HG02840 (cell line): ENCODE measurements around the gene SUGCT.
"Not testable (repeated sequence)": the region's sequence is repeated elsewhere in the genome, so short reads cannot be mapped to it uniquely, and the experiment has no call there.

Experiments used
- ATAC-seq: cut with Tn5 transposase; IDR thresholded peaks from one replicate; pipeline ENCODE4 v1.9.1; 2021; ENCODE audit warnings: mild to moderate bottlenecking, moderate library complexity, moderate number of reproducible peaks; ENCODE audit not compliant: unreplicated experiment, low FRiP score

SUGCT gene

DNA sequence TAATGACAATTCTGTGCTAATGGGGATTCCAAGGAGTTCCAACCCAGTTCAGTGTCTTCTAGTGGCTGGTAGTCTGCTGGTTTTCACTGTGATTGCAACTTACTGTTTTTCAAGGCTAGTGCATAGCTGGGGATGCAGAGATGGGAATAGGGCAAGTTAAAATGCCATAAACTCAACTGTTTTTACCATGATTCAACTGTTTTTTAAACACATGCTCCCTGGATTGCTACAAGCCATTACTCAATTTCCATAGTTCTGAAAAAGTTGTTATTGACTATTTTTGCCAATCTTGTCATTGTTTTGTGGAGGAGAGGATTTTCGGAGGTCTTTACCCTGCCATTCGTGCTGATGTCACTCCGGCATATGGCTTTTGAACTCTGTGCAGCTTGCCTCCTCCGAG, 245.3 kb downstream of the SUGCT start:
- ATAC-seq, result no peak

DNA sequence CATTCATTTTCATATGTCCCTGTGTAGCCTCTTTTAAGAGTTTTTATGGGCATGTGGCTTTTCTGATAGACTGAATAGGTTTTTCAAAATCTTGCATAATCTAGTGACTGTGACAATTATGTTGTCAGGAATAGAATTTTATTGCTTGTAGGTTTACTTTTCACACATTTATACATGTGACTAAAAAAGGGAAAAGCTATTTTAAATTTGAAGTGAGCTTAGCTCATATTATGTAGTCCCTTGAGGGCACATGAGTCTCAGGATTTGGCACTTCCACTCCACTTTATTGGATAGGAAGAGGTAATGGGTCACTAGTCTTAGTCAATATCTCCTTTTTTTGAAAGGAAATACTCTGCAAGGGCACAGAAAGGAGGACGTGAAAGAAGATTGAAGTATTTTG, 247.3 kb downstream of the SUGCT start:
- no peak for ATAC-seq

DNA sequence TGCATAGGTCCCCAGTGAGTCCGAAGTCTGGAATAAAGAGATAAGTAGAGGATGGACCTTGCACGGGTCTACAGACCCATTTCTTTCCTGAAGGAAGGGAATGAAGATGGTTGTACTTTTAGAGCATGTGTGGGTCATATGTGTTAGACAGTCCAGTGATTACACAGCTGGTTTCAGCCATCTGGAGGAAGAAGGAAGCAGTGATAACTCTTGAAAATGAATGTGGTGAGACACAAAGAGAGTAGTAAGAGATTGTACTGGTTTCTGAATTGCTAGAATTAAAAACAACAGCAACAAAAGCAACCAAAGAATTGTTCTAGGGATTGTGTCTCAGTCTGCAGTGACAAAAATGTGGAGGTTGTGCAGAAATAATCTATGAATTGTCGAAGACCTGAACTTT, 258.9 kb downstream of the SUGCT start:
- no peak for ATAC-seq

GRCh38 chr7:40394400-40394799, 259.6 kb downstream of the SUGCT start:
- ATAC-seq, result no peak

DNA sequence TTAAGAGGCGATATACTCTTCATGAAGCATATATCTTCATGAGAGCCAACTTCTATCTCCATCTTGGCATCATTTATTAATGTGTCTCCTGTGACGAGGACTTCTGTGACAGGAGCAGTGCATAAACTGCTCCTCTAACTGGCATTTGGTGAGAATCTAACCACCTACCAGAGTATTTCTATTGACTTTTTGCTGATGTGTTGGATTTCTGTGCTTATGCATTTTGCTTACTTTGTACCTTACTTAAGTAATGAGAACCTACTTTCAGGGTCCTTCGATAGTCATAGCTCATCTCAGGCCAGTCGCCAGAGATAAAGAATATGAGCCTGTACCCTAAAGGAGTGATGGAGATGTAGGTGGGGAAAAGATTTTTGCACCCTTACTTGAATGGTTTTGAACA, 265.7 kb downstream of the SUGCT start:
- no peak for ATAC-seq

- ATAC-seq, result no peak
Measured at GRCh38 chr7:40401406-40401805, 266.6 kb downstream of the SUGCT start.

DNA sequence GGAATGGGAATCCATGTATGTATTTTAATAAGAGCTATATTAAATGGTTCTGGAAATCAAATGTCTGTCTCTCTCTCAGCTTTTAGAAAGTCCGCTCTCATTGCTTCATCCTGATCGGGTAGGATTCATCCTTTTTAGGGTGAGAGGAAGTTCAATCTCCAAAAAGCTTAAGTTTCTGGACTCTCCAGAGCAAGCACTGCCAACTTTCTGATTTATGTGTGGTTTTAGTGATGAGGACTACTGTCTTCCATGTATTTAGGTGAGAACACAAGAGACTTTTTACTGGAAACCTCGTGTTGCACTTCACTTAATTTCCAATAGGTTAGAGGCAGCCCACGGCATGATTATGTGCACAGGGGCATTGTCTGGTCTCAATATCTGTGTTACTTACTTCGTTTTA, 267.9 kb downstream of the SUGCT start:
- ATAC-seq, result no peak

DNA sequence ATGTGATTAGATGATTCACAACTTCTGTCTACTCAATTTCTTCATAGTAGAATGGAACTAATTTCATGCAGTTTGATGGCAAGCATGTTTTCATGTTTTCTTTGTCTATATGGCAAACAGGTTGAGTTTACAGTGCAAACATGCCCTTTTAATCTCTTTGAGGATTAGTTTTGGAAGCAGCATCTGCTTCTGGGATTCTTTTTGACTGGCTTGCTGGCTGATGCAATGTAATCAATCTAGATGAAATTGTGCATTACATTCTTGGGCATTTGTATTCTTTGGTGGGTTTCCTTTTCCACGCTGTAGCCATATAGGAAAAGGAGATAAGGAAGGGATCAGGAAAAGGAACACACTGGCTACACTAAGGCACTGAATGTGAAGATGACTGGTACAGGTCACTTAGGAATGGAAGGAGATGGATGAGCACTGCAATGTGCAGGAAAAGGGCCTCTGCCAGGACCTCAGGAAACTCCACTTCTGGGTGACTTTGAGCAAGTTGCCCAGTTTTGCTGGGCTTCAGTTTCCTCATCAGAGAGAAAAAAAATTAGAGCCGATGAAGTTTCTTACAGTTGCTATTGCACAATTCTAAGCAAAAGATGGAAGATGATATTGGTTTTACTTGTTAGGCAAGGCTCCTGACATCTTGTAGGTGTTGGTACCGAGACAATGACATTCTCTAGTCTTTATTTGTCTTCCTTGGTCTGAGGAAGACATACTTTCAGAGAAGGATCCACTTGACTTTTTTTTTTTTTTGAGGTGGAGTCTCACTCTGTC, 269.1 kb downstream of the SUGCT start:
- no peak for ATAC-seq

DNA sequence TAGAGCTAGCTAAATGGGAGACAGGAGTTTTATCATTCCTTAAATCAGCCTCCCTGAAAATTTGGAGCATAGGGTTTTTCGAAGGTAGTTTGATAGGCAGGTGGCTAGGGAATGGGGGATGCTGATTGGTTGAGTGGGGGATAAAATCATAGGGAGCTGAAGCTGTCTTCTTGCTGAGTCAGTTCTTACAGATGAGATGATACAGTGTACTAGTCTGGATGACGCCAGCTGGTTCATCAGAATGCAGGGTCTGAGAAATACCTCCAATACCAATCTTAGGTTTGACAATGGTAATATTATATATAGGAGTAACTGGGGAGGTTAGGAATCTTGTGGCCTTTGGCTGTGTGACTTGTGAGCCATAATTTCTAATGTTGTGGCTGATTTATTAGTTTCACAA, 271.2 kb downstream of the SUGCT start:
- no peak for ATAC-seq

DNA sequence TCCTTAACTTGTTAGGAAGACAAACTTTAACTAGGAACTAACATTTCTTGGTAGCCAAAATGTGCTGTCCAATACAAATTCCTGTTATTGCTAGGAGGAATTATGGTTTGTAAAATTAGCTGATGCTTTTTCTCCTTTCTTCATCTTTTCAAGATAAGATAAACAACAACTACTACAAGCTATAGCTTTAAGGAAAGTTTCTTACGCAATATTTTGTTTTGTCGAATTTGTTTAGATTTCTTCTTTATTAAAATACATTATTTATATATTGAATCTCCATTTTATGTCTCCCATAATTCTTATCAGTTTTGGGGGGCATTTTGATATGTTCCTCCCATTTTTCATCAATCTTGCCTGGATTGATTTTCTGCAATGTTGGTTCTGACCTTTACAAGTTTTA, 277.5 kb downstream of the SUGCT start:
- ATAC-seq, result no peak

DNA sequence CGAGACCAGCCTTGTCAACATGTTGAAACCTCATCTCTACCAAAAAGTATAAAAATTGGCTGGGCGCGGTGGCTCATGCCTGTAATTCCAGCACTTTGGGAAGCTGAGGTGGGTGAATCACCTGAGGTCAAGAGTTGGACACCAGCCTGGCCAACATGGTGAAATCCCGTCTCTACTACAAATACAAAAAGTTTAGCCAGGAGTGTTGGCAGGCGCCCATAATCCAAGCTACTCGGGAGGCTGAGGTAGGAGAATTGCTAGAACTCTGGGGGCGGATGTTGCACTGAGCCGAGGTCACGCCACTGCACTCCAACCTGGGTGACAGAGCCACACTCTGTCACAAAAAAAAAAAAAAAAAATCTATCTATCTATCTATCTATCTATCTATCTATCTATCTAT, 279.9 kb downstream of the SUGCT start:
- not testable (repeated sequence) for ATAC-seq

GRCh38 chr7:40418448-40418847, 283.6 kb downstream of the SUGCT start:
- no peak for ATAC-seq

GRCh38 chr7:40418983-40419382, 284.2 kb downstream of the SUGCT start:
- ATAC-seq, result no peak

DNA sequence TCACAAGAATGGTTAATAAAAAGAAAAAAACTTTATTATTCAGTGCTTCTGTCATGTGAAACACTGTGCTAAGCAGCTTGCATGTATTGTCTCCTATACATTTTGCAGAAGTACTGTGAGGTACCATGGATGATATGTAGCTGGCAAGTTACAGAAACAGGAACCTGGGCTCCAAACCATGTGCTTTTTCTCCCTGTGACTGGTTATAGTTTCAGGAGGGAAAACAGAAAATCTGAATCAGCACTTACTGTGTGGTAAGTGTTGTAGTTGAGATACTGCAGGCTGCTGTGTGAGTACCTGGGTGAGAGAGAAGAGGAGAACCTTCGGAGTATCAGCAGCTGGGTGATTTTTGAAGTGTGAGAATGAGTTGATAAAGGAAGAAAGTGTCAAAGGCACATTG, 285.0 kb downstream of the SUGCT start:
- ATAC-seq, result no peak

GRCh38 chr7:40421433-40421832, 286.6 kb downstream of the SUGCT start:
- no peak for ATAC-seq

DNA sequence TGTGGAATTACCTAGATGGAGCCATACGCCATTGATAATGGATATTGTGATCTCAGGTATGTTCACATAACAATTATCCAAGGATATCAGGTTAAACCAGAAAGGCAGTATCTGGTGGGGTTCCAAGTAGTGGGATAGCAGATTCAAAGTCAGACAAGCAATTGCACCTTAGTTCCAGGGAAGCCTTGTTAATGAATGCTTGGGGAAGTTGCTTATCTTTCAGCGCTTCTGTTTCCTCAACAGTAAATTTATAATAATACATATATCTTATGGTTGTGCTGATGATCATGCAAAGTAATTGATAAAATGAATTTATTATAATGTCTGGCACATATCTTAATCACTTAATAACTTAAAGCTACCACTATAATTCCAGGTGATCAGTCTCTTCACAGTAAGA, 290.9 kb downstream of the SUGCT start:
- no peak for ATAC-seq

GRCh38 chr7:40428421-40428820, 293.6 kb downstream of the SUGCT start:
- no peak for ATAC-seq

- no peak for ATAC-seq
Measured at GRCh38 chr7:40429826-40430225, 295.0 kb downstream of the SUGCT start.

DNA sequence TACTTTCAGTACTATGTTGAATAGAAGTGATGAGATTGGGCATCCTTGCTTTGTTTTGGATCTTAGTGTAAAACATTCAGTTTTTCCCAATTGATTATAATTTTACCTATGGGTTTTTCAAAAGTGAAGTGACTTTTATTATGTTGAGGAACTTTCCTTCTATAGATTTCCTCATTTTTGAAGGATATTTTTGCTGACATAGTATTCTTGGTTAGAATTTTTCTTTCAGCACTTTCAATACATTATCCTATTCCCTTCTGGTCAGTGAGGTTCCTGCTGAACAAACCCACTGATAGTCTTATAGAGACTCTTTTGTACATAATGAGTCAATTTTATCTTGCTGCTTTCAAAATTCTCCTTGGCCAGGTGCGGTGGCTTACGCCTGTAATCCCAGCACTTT, 297.2 kb downstream of the SUGCT start:
- no peak for ATAC-seq

DNA sequence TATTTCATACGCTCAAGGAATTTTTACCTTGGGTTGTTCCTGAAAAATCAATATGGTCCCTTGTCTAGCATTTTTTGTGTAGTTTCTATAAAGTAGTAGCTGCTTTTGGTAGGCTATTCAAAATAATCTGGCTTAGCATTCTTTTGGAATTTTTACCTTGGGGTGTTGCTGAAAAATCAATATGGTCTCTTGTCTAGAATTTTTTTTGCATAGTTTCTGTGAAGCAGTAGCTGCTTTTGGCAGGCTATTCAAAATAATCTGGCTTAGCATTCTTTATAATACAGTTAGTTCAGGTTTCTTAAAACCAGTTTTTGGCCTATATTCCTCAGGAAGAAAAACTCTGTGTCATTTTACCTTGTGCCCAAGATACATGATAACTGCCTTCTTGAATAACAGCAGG, 301.9 kb downstream of the SUGCT start:
- no peak for ATAC-seq

DNA sequence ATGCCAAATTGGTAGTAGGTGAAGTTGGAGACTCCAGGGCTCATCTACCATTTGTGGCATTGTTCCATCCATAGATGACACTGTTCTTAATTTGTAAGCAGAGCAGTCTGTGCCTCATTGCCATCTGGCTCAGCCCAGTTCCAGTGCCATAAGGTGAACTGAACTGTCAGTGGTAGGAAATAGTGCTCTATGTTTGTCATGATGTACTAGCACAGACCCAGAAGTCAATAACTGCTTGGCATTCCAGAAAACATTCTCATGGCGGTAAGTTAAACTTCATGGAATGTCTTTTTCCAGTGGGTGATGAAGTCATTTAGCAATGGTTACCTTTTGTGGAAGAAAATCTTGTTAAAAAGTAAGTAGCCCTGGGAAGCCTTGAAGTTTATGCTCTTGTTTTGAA, 302.7 kb downstream of the SUGCT start:
- ATAC-seq, result no peak

- no peak for ATAC-seq
Measured at GRCh38 chr7:40437936-40438634, 303.3 kb downstream of the SUGCT start.
